Heart left ventricle (tissue), 13 donors: ENCODE results near the gene CRYM.
"Not testable (repeated sequence)": the region's sequence is repeated elsewhere in the genome, so short reads cannot be mapped to it uniquely, and the experiment has no call there.

ENCODE experiments used
- CTCF ChIP-seq, 12 donors: fragments of 200-600 bp; sonication (generic) in 4 of 12; IDR thresholded peaks; one replicate each; pipeline versions ENCODE4 v1.5.0 to v1.8.0; 2018 to 2022; ENCODE audit warnings: antibody characterized with exemption in 12 of 12, mild to moderate bottlenecking in 5 of 12
- POLR2A ChIP-seq, 2 donors: fragments of 450-650 bp; IDR thresholded peaks; one replicate each; pipeline ENCODE4 v1.6.1; 2017; ENCODE audit warnings: antibody characterized with exemption in 2 of 2, mild to moderate bottlenecking in 2 of 2, moderate library complexity in 2 of 2
- donor health status: ischemic (EF 13 %, LVEDD 7.1; RV severe dilation, severe dysfunction).
- donor health status: DM: no; HTN: yes; CAD: no.
- donor health status: DM: no; HTN: no; CAD: no.
- donor health status: ischemic (EF 25% LVEDD 6.9; RV normal size, moderate dysfunction).
- donor health status: ischemic (EF 25% LVEDD 5.7; RV mildly dilated, moderate dysfunction).
- donor health status: ischemic (EF 35%, LVEDD 5.7; RV mildly dilated, moderate dysfunction).
- donor health status: nonischemic (EF 11% LVEDD 7.7; RV severe dilation, severe dysfunction).
- donor health status: DM: yes; HTN: yes; CAD: no.
- donor health status: PGD.
- donor health status: ischemic (EF 29% LVEDD 5.4; RV normal size, mild dysfunction).
- donor health status: nonischemic (EF 23%, LVEDD 6.1; RV moderate dilation, normal function).

DNA sequence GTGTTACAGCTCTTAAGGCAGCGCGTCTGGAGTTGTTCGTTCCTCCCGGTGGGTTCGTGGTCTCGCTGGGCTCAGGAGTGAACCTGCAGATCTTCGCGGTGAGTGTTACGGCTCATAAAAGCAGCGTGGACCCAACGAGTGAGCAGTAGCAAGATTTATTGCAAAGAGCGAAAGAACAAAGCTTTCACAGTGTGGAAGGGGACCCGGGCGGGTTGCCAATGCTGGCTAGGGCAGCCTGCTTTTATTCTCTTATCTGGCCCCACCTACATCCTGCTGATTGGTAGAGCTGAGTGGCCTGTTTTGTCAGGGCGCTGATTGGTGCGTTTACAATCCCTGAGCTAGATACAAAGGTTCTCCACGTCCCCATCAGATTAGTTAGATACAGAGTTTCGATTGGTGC is 34.0 kb upstream of the CRYM start:
- not testable (repeated sequence) for TF ChIP-seq CTCF, POLR2A (IDR thresholded peaks at IDR 0.05)
